Ishikawa (cell line): Measurements from ENCODE around the gene MEPE.

Experiments used
- CEBPB ChIP-seq: IDR thresholded peaks from 2 replicates; pipeline ENCODE4 v1.6.1; 2012
- CREB1 ChIP-seq: IDR thresholded peaks from 2 replicates; pipeline ENCODE4 v1.6.1; 2012; ENCODE audit warnings: low read depth
- EGR1 ChIP-seq: IDR thresholded peaks from 2 replicates; pipeline ENCODE4 v1.6.1; 2012
- FOXM1 ChIP-seq: IDR thresholded peaks from 2 replicates; pipeline ENCODE4 v1.6.1; 2012; ENCODE audit warnings: low read depth, borderline replicate concordance
- NFIC ChIP-seq: IDR thresholded peaks from 2 replicates; pipeline ENCODE4 v1.6.1; 2012
- RAD21 ChIP-seq: IDR thresholded peaks from 2 replicates; pipeline ENCODE4 v1.6.1; 2012; ENCODE audit warnings: low read depth
- TAF1 ChIP-seq: IDR thresholded peaks from 2 replicates; pipeline ENCODE4 v1.6.1; 2012; ENCODE audit warnings: low read depth, mild to moderate bottlenecking
- TCF12 ChIP-seq: IDR thresholded peaks from 2 replicates; pipeline ENCODE4 v1.6.1; 2012; ENCODE audit warnings: low read depth
- TEAD4 ChIP-seq: IDR thresholded peaks from 2 replicates; pipeline ENCODE4 v1.6.1; 2012
- YY1 ChIP-seq: IDR thresholded peaks from 2 replicates; pipeline ENCODE4 v1.6.1; 2012; ENCODE audit warnings: low read depth
- ZBTB7A ChIP-seq: IDR thresholded peaks from 2 replicates; pipeline ENCODE4 v1.6.1; 2012; ENCODE audit warnings: low read depth

MEPE gene

DNA sequence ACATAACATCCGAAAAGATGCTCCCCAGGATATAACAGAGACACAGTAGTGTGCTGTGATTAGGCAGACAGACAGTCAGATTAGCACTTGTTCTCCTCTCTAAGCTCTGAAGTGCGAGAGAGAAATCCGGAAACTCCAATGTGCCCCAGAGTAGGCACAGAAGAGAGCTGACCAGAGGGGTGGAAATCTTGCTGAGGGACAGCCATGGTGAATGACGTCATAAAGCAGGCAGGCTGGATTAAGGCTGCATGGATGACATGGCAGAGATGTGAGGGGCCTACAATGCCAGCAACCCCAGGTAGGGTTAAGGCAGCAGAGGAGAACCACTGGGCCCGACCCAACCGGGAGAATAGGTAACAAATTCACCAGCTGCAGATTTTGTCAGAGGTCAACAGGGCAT is 53.3 kb downstream of the MEPE start:
- no peak for TF ChIP-seq NFIC

DNA sequence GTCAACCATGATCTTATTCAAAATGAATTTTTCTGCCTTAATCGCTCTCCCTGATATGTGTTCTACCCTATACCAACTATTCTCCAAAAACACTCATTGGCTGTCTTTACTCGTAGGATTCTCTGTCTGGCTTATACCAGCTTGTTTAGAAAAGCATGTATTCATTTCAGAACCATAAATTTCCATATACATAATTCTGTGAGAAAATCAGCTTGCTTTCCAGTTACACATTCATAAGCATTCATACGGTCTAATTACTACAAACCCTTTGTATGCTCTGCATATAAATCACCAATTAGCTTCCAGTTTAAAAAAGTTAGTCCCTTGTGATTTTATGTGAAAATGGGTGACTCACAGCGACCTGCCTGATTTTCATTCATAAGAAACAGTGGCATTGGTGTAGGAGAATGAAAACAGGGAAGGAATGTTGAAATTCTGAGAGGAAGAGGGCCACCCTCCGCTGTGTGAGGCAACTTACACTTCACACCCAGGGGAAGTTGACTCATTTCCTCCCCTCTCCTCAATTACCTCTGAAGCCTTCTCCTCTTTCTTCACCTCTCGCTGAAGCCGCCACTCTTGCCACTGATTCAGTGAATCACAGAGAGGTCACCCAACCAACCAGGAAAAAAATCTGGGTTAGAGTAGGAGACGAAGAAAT is 63.3 kb downstream of the MEPE start:
- TF ChIP-seq CREB1 (no peak), FOXM1 (no peak), YY1 (no peak), EGR1 (no peak), TCF12 (no peak), TEAD4 (0 out of 2 replicates have a peak, but pooled peaks have one; percentile 9), RAD21 (no peak), CEBPB (peak; percentile 78), ZBTB7A (no peak), NFIC (no peak), TAF1 (no peak)
